ENCODE measurements around the gene LEO1. TPM values are rescaled to one million over a fixed set of nuclear protein-coding genes. Genes with fewer than 3 reads are reported as not detected.
"Not testable (repeated sequence)": the region's sequence is repeated elsewhere in the genome, so short reads cannot be mapped to it uniquely, and the experiment has no call there.

Gene LEO1
- total and polyA plus RNA-seq, 2 of the 13 experiments (the other 11 are each of a cell fraction or from before 2014, with no cell fraction given) = 17.0 to 60.3 TPM

DNA sequence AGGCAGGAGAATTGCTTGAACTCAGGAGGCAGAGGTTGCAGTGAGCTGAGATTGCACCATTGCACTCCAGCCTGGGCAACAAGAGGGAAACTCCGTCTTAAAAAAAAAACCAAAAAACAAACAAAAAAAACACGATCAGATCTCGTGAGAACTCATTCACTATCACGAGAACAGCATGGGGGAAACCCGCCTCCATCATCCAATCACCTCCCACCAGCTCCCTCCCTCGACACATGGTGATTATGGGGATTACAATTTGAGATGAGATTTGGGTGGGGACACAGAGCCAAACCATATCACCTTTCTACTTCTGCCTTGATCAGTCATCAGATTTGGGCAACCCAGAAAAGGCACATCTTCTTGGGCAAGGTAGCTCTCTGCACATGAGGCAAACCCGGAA is 31.5 kb upstream of the LEO1 start:
- H3K9me3 ChIP-seq (ENCODE audit: low read length); CTCF ChIA-PET (ENCODE audit: low intra/inter-chr PET ratio, low total read pairs); H3K4me2 ChIP-seq (ENCODE audit: low read depth, low read length); H3K27me3 ChIP-seq (ENCODE audit: control insufficient read depth in 1 of 2, insufficient read depth in 2 of 2, low read length in 2 of 2); DNase-seq (ENCODE audit: low spot score); H3K36me3 ChIP-seq (replicated peaks in 1 of 2; ENCODE audit: control insufficient read depth in 1 of 2, insufficient read depth in 2 of 2, low read length in 2 of 2); in situ Hi-C loops (cut with HindIII; ENCODE audit: extremely low pct_ligation_motif_present, low pct_unique_long_range_greater_than_20kb); H3K79me2 ChIP-seq (ENCODE audit: insufficient read depth, low read length); FAIRE-seq; H3K9ac ChIP-seq (ENCODE audit: insufficient read depth, low read depth, low read length); H4K20me1 ChIP-seq (ENCODE audit: insufficient read depth, low read length); ATAC-seq; intact Hi-C loops (cut with micrococcal nuclease; ENCODE audit: unreplicated experiment); H3K4me3 ChIP-seq (replicated peaks in 1 of 3; ENCODE audit: insufficient read depth in 1 of 3, low read depth in 2 of 3, low read length in 3 of 3); H2AFZ ChIP-seq (ENCODE audit: low read length); H3K27ac ChIP-seq (ENCODE audit: extremely low read length, insufficient read depth, low read length); BruUV-seq (replicated peaks): not testable (repeated sequence)
- H3K4me1 ChIP-seq (ENCODE audit: insufficient read depth, low read length) = peaks cover 32% of the 10 kb centered on the region
- POLR2A ChIA-PET = interaction anchor here (0.8 kb wide), 1 partner anchor 17 kb away, joined by 3 read pairs; no protein-coding TSS in a partner anchor
- TF ChIP-seq POGZ (CRISPR knock-in tag; IDR thresholded peaks at IDR 0.05) (0 out of 2 replicates have a peak, but pooled peaks have one; percentile 14), HOMEZ (CRISPR knock-in tag; IDR thresholded peaks at IDR 0.05; ENCODE audit: low read depth) (0 out of 2 replicates have a peak, but pooled peaks have one; percentile 39), ZMYM4 (CRISPR knock-in tag; IDR thresholded peaks at IDR 0.05) (peak; percentile 59; the same call in 1 of the 2 replicates), ZSCAN5A (CRISPR knock-in tag; IDR thresholded peaks at IDR 0.05; ENCODE audit: borderline replicate concordance) (peak; percentile 89; the same call in 1 of the 2 replicates)
- TF ChIP-seq, protein P1, sequence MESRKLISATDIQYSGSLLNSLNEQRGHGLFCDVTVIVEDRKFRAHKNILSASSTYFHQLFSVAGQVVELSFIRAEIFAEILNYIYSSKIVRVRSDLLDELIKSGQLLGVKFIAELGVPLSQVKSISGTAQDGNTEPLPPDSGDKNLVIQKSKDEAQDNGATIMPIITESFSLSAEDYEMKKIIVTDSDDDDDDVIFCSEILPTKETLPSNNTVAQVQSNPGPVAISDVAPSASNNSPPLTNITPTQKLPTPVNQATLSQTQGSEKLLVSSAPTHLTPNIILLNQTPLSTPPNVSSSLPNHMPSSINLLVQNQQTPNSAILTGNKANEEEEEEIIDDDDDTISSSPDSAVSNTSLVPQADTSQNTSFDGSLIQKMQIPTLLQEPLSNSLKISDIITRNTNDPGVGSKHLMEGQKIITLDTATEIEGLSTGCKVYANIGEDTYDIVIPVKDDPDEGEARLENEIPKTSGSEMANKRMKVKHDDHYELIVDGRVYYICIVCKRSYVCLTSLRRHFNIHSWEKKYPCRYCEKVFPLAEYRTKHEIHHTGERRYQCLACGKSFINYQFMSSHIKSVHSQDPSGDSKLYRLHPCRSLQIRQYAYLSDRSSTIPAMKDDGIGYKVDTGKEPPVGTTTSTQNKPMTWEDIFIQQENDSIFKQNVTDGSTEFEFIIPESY (CRISPR knock-in tag; IDR thresholded peaks at IDR 0.05) = 0 out of 2 replicates have a peak, but pooled peaks have one; percentile 62
- 80% methylated on average over 7 of the region's 7 CpGs for WGBS (ENCODE audit: low lambda C conversion rate)

All from HepG2 (cell line).